Stimulated activated naive CD4-positive, alpha-beta T cell treated with Interleukin-2 at 50 U/mL for 16 hours (primary cell): ENCODE measurements around the gene DPAGT1.
"Not testable (repeated sequence)": the region's sequence is repeated elsewhere in the genome, so short reads cannot be mapped to it uniquely, and the experiment has no call there.

ENCODE experiments used
- DNase-seq: peaks from one replicate; lab custom pipeline; 2025; lab: John Stamatoyannopoulos, UW

Gene DPAGT1

DNA sequence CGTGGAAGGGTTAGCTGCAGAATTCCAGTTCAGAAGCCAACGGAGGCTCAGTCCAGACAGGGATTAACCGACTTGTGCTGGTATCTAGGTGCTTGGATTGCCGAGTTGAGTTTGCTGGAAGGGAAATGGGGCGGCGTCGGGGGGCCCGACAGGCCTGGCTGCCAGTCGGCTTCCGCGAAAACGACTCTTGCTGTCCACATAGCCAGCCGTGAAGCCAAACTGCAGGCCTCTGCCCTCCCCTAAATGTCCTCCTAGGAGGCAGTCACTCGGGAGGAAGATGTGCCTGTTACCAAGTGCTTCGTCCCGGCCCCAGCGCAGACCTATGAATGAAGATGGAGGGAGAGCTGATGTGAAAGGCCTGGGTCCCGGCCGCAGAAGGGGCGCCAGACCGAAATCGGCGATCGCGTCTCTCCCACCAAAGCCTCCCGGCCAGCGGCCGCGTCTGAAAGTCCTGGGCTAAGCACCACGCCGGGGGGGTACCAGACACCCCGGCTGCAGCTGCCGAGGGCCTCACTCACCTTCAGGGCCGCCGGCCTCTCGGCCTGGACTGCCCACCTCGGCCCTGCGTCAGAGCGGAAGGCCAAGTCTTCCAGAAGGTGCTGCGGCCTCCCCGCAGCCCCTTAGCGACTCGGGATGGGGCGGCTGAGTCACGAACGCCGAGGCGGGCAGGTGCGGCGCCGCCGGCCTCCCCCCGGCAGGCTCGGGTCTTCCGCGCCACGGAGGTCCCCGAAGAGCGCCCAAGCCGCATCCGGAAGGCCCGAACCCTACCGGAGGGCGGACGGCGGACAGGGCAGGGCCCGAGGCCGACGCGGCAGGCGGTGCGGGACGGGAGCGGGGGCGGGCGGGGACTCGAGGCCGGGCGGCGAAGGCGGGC lies 7.5 kb downstream of the DPAGT1 start:
- DNase-seq: peak; percentile 44

DNA sequence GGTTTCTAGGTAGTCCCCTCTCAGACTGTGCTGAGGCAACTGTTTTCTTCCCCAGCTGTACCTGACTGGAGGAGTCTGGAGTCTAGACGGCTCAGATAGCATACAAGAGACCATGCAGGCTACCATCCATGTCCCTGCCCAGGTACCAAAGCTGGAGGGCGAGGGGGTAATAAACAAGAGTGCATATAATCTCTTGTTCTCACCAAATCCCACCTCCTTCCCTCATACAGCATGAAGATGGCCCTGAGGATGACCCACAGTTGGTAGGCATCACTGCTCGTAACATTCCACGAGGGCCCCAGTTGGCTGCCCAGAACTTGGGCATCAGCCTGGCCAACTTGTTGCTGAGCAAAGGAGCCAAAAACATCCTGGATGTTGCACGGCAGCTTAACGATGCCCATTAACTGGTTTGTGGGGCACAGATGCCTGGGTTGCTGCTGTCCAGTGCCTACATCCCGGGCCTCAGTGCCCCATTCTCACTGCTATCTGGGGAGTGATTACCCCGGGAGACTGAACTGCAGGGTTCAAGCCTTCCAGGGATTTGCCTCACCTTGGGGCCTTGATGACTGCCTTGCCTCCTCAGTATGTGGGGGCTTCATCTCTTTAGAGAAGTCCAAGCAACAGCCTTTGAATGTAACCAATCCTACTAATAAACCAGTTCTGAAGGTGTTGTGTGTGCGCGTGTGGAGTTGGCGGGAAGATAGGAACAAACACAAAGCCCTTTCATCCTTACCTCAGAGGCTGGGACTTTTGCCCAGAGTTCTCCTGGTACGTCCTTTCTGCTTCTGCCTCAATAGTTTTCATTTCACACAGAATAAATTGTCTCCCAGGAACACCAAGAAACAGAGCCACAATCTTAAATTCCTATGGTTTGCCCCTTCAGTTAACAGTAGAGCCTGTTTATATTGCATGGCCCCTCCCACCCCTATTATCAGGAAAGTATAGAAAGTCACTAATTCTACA lies 8.5 kb downstream of the DPAGT1 start:
- DNase-seq: no peak

DNA sequence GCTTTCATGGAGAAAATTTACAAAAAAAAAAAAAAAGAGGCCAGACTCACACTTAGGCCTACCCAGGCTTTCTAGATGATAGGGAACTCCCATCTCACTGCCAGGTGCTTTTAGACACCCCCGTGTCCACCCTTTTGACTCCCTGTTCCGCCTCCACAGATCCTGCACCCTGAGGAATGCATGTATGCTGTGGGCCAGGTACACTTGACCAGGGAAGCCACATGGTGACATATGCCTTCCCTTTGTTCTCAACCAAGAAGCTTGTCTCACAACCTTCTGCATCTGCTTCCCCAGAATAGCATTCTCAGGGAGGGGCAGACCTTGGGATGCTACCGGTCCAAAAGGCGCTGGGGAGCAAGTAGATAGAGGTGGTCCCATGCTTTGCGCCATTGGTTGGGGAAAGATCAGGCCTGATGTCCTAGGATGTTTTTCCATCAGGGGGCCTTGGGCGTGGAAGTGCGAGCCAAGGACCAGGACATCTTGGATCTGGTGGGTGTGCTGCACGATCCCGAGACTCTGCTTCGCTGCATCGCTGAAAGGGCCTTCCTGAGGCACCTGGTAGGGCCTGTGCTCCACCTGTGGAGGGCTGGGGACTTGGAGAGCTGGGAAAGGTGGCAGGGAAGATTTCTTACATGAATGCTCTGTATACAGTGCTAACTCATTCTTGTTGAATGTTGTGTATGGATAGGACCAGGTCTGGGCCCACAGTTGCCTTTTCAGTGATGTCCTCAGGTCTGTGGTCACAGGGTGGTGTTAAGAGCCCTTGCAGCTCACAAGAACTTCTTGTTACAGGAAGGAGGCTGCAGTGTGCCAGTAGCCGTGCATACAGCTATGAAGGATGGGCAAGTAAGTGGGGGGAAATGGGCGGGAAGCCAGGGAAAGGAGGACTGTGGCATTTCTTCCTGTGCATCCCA lies 9.4 kb downstream of the DPAGT1 start:
- no peak for DNase-seq

DNA sequence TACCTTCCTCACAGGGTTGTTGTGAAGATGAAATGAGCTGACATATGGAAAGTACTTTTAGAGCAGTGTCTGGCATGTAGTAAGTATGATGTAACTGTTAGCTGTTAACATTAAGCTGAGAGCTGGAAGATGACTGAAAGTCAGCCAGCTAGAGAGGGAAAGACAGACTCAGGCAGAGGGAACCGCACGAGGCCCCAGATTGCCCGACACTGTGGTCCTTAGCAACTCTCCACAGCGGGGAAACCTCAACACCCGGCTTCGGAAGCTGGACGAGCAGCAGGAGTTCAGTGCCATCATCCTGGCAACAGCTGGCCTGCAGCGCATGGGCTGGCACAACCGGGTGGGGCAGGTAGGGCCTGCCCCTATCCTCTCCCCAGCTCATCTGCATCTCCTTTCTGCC lies 10.5 kb downstream of the DPAGT1 start:
- no peak for DNase-seq

DNA sequence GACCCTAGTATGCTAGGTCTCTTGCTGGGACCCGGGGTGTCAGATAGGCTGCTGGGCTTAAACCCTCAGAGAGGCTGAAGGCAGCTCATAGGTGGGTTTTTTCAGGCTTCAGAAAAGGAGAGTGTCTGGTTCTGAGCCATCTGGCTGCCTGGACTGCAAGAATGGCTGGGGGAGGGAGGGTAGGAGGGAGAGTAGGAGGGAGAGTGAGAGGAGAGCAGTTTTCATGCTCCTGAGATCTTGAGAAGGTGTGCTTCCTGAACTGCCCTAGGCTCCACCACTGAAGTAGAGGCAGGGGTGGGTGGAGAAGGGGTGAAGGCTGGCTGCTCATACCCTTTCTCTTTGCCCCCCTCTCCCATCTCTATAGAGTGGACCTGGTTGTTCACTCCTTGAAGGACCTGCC lies 12.3 kb downstream of the DPAGT1 start:
- no peak for DNase-seq

DNA sequence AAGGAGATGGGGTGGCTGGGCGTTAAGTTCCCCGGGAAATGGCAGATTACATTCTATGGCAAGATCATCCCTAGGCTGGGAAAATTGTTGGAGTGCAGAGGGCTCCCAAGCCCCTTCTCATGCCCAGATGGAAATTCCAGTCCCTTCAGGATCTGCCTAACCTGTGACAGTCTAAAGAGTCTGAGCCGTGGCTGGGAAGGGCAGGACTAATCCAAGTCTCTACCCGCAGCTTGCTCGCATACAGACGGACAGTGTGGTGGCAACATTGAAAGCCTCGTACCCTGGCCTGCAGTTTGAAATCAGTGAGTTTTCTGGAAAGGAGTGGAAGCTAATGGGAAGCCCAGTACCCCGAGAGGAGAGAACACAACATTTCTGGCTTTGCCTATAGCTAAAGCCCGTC lies 13.2 kb downstream of the DPAGT1 start:
- DNase-seq: no peak

DNA sequence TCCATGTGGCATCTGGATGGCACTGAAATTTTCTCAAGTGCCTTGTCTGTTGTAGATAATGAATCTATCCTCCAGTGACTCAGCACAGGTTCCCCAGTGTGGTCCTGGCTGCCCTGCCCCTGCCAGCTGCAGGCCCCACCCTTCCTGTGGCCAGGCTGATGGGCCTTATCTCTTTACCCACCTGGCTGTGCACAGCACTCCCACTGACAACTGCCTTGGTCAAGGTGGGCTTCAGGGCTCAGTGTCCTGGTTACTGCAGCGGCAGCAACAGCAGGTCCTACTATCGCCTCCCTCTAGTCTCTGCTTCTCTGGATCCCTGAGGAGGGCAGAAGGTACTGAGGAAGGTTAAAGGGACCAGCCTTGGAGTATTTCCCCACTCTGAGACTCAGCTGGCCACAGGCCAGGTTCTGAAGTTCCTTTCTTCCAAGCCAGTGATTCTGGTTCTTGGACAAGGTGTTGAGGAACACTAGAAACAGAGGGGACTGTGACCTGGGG lies 13.9 kb downstream of the DPAGT1 start:
- DNase-seq: no peak

DNA sequence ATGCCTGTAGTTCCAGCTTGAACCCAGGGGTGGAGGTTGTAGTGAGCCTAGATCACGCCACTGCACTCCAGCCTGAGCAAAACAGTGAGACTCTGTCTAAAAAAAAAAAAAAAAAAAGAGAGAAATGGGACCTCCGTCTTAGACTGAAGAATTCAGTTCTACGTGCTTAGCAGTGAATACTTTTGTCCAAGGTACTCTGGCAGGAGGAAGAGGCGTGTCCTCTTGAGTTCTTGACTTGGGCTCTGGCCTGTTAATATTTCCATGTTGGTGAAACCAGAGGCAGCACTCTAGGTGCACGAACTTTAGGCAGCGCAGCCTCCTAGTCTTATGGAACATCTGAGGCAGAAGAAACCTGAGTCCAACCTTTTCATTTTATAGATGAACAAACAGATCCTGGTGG lies 14.5 kb downstream of the DPAGT1 start:
- no peak for DNase-seq

DNA sequence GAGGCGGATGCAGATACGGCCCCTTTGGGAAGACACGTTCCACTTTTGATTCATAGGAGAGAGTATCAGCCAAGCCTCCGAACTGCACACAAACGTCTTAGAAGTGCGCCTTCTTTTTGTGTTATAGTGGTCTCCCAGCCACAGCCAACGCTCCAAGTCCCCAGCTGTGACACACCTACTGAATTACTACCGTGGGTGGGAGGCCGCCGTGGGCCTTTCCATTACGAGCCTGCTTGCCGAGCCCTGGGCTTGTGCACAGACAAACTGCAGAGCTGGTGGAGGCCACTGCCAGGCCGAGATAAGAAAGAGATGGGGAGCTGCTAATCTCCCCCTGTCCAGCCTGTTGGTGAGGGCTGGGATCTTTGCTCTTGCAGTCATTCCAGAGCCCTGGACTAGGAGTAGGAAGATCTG lies 16.2 kb downstream of the DPAGT1 start:
- DNase-seq: peak; percentile 37

DNA sequence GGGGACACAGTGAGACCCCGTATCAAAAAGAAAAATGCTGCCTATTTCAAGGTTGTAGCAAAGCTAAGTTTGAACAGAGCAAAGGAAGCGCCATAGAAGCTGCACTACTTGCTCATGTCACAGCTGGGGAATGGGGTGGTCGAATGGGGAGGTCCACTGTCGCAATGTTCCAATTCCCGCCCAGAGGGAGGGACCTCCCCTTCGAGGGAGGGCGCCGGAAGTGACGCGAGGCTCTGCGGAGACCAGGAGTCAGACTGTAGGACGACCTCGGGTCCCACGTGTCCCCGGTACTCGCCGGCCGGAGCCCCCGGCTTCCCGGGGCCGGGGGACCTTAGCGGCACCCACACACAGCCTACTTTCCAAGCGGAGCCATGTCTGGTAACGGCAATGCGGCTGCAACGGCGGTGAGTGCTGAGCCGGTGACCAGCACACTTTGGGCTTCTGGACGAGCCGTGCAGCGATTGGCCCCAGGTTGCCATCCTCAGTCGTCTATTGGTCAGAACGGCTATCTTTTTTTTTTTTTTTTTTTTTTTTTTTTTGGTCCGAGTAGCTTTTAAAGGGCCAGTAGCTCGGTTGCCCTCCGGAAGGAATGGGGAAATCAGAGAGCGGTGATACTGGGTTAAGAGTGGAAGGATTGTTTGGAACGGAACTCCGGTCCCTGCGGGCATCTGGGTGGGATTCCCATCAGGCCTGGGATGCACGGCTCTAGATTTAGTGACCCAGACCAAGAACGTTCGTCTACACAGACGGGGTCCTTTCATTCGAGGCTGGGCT lies 16.8 kb downstream of the DPAGT1 start, which contains the start of gene HMBS:
Gene HMBS (plus strand): TSS at position 219 of the 774 bp plus-strand sequence. CDS start 153 bp downstream, at position 372.
- peak; percentile 83 for DNase-seq

DNA sequence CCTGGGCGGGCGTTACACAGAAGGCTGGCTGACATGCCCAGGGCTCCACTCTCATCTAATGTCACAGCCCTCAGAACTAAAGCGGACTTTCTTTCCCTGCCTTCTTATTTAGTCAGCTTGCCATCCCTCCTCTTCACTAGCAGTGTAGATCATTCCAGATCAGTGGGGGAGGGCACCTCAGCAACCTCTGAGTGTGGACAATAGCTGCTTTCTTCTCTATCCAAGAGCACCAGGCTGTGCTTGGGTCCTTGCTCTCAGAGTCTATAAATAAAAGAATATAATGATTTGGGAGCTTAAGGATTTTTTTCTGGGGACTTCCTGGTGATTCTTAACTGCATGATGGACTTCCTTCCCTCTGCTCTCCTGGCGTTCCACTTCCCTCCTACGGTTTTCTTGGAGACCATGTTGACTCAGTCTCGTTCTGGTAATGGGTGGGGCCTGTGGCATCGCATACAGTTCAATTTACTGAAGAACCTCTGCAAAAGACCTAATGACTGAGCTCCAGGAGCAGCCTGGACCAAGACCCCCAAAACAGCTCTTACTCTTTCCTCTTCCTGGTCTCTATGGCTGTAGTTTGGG lies 19.9 kb downstream of the DPAGT1 start:
- DNase-seq: no peak

DNA sequence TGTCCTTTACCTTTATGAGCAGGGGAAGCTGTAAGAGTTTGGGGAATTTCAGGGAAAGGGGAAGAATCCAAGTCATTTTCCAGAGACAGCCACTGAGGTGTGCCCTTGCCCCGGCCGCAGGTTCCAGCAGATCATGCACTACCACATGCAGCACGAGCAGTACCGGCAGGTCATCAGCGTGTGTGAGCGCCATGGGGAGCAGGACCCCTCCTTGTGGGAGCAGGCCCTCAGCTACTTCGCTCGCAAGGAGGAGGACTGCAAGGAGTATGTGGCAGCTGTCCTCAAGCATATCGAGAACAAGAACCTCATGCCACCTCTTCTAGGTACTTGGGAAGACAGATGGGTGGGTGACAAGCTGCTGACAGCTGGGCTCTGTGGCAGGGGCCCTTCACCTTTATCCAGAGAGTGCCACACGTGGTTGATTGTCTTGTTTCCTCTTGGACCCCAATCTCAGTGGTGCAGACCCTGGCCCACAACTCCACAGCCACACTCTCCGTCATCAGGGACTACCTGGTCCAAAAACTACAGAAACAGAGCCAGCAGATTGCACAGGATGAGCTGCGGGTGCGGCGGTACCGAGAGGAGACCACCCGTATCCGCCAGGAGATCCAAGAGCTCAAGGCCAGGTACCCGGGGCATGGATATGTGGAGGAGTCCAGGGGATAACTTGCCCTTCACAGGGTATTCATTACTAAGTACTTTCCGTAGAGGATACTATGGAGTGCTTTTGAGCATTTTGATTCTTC lies 22.8 kb downstream of the DPAGT1 start:
- DNase-seq: no peak

DNA sequence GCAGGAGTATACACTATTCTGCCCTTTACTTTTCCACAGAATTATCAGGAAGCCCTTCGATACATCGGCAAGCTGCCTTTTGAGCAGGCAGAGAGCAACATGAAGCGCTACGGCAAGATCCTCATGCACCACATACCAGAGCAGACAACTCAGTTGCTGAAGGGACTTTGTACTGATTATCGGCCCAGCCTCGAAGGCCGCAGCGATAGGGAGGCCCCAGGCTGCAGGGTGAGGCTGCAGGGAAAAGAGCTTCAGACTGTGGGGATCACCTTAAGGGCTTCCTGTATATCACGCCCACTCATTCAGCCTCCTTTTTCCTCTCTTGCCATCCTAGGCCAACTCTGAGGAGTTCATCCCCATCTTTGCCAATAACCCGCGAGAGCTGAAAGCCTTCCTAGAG lies 23.8 kb downstream of the DPAGT1 start:
- no peak for DNase-seq

DNA sequence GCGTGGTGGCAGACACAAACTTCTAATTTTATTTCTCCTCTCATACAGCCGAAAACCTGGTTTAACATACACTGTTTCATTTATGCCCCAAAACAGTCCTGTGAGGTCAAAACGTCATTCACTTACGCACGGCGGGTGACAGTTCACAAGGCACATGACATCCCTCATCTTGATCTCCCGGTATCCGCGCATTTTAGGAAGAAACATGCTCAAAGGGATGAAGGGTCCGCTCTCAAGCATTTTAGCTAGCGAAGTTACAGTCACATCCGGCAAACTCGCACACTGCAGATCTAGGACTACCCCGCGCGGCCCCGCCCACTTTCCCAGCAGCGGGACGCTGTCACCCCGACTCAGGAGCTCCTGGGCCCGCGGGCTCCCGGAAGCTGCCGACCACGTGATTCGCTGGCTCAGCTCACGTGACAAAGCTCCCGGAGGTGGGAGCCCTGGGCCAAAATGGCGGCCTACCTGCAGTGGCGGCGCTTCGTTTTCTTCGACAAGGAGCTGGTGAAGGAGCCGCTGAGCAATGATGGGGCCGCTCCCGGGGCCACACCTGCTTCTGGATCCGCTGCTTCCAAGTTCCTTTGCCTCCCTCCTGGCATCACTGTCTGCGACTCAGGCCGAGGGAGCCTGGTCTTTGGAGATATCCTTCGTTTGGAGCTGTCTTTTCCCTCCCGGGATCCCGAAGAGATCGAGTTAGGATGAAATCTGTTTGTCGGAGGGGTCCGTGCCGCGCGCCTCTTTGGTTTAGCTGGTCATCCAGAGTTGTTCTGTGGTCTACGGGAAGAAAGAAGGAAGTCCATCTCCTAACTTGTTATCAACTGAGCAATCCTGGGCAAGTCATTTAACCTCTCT lies 34.1 kb downstream of the DPAGT1 start, which contains the start of gene VPS11:
Gene VPS11 (plus strand): TSS at position 448 of the 852 bp plus-strand sequence. CDS start 6 bp downstream, at position 454.
- peak; percentile 97 for DNase-seq

DNA sequence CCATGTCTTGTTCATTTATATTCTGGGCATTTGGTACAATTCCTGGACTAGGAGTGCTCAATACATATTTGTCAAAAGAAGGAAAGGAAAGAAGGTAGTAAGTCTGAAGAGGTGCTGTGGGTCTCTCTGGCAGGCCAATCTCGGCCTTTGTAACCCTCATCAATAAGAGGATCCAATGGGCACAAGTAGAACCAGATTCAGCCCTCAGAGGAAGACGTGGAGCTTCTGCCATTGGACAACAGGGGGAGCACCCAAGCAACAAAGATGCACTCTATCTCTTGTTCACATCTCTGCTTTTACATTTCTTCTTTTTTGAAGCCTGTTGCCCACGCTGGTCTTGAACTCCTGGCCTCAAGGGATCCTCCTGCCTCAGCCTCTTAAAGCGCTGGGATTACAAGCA lies 36.3 kb downstream of the DPAGT1 start:
- DNase-seq: peak; percentile 13

DNA sequence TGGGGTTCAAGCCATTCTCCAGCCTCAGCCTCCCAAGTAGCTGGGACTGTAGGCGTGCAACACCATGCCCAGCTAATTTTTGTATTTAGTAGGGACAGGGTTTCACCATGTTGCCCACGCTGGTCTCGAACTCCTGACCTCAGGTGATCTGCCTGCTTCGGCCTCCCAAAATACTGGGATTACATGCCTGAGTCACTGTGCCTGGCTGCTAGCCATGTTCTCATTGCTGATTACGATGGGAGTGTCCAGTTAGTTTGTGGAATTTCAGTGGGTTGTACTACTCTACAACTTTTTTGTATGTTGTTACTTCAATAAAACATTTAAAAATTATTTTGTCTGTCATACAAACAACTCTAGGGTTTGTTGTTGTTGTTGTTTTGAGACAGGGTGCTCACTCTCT lies 38.9 kb downstream of the DPAGT1 start:
- DNase-seq: no peak

DNA sequence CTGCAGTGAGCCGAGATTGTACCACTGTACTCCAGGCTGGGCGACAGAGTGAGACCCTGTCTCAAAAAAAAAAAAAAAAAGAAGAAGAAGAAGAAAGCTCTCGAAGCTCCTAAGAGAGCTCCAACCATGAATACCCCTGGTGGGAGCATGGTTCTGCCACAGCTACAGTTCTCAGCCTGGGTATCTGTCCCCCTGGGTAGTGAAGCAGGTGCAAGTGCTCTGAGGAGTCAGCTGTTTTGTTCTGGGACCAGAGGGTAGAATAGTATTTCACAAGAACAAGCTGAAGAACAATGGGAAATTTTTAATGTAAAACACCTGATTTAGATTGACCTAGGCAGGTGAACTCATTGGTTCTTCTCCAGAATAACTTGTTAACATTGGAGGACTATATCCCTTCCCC lies 40.4 kb downstream of the DPAGT1 start:
- no peak for DNase-seq

DNA sequence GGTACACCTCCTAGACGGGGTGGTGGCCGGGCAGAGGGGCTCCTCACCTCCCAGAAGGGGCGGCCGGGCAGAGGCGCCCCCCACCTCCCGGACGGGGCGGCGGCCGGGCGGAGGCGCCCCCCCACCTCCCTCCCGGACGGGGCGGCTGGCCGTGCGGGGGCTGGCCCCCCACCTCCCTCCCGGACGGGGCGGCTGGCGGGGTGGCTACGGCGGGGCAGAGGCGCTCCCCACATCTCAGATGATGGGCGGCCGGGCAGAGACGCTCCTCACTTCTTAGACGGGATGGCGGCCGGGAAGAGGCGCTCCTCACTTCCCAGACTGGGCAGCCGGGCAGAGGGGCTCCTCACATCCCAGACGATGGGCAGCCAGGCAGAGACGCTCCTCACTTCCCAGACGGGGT lies 42.5 kb downstream of the DPAGT1 start:
- DNase-seq: not testable (repeated sequence)
